DMS153 (cell line): ENCODE results near the gene PRSS12.
"Not testable (repeated sequence)": the region's sequence is repeated elsewhere in the genome, so short reads cannot be mapped to it uniquely, and the experiment has no call there.

Source experiments
- DNase-seq: peaks from one replicate; lab custom pipeline; 2025; lab: John Stamatoyannopoulos, UW

The PRSS12 gene

DNA sequence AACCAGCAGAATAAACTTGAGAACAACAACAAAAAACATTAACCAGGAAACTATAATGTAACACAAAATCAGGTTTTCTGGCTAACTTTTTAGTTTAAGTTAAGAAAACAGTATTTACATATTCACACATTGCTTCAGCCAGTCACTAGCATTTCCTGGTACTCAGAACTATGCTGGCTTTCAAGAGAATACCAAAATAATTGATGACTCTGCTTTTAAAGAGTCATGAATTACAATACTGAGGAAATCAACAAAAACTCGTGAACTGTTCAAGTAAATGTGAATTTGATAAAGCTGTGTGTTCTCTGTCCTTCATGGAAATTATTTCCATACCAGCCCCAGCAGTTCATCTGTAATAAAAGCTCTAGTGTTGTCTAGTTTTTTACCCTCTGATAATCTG is 27.4 kb downstream of the PRSS12 start:
- DNase-seq = no peak

DNA sequence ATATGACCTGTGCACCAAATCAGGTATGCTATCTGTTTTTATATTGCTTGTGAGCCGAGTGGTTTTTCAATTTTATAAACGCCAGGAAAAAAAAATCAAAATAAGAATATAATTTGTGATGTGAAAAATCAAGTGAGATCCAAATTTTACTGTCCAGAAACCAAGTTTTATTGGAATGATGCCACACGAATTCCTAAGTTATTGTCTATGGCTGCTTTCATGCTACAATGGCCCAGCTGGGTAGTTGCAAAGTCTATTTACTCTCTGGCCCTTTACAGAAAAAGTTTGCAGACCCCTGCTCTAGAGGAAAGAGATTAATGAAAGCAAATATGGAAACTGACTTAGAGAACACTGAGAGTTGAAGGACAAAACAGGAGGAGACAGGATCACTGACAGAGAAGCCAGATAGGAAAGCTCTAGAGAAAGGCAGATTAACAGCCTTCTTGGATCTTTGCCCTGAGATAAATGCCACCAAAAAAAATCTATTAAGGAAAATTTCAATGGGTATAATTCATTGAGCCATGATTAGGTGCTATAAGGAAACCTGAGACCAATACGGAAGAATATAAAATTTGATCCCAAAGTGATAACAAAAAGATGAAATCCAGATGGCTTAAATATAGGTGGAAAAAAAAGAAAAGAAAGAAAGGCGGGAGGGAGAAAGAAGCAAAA is 29.8 kb downstream of the PRSS12 start:
- DNase-seq = no peak

DNA sequence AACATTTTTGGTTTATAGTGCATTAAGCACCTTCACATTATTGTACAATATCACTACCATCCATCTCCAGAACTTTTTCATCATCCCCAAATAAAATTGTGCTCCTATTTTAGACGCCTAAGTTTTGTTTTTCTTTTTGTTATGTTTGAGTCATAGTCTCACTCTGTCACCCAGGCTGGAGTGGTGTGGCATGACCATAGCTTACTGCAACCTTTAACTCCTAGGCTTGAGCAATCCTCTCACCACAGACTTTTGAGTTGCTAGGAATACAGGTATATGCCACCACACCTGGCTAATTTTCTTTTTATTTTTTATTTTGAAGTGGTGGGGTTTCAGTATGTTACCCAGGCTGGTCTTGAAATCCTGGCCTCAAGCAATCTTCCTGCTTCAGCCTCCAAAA is 33.9 kb downstream of the PRSS12 start:
- no peak for DNase-seq

- DNase-seq = no peak
Measured at GRCh38 chr4:118317691-118318090, 35.1 kb downstream of the PRSS12 start.

- DNase-seq = no peak
Measured at GRCh38 chr4:118314221-118314620, 38.6 kb downstream of the PRSS12 start.

- DNase-seq = no peak
Measured at GRCh38 chr4:118313098-118313497, 39.7 kb downstream of the PRSS12 start.

GRCh38 chr4:118308306-118309030 is 44.3 kb downstream of the PRSS12 start:
- no peak for DNase-seq

DNA sequence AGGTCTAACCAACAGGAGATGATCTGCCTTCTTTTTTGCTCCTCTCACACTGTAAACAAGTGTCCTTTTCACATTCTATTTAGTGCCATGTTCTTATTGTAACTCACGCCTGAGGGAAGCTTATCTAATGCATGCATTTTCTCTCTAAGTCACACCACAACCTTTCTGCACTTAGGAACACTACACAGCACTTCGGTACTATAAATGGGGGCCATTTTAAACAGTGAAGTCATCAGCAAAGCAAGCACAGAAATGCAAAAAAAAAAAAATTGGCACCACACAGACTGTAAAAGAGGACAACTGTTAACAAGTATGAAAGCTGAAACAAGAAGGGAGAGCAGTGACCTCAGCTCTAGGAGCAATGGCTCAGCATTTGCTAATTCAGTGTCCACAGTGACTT is 45.2 kb downstream of the PRSS12 start:
- no peak for DNase-seq

DNA sequence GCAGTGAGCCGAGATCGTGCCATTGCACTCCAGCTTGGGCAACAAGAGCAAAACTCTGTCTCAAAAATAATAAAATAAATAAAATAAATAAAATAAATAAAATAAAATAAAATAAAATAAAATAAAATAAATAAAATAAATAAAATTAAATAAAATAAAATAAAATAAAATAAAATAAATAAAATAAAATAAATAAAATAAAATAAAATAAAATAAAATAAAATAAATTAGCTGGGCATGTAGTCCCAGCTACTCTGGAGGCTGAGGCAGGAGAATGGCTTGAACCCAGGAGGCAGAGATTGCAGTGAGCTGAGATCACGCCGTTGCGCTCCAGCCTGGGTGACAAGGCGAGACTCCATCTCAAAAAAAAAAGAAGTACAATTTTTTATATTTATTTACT is 53.2 kb downstream of the PRSS12 start:
- not testable (repeated sequence) for DNase-seq

GRCh38 chr4:118296729-118297128 is 56.1 kb downstream of the PRSS12 start:
- DNase-seq = no peak

DNA sequence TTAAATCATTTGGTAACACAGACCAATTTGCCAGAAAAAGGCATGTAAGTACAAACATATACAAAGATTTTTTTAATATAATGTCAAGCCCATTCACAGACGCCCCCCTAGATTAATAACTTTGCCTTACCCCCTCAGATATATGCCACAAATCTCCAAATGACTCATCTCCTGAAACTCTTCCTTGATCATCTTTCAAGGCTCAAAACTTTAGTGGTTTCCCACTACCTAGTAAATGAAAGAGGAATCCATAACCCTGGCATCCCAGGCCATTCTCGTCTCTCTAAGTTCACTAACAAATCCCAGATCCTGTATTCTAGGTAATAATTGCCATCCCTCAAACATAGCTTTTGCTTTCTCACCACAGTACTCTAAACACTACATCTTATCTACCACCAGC is 61.9 kb downstream of the PRSS12 start:
- DNase-seq = no peak

DNA sequence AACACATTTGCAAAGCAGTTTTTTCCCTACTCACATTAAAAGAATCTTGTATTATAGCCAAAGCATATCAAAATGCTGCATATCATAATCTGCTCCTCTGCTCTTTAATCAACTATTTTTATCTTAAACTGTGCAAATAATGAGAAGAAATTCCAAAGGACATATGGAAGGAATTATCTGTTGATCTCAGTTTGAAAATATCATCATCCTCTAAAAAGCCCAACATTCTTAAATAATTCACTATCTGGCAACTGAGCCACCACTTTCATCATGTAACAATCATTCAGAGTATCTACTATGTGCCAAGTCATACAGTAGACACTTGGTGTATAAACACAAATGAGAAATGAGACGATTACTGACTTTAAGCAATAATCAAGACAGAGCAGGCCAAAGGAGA is 63.0 kb downstream of the PRSS12 start:
- no peak for DNase-seq

DNA sequence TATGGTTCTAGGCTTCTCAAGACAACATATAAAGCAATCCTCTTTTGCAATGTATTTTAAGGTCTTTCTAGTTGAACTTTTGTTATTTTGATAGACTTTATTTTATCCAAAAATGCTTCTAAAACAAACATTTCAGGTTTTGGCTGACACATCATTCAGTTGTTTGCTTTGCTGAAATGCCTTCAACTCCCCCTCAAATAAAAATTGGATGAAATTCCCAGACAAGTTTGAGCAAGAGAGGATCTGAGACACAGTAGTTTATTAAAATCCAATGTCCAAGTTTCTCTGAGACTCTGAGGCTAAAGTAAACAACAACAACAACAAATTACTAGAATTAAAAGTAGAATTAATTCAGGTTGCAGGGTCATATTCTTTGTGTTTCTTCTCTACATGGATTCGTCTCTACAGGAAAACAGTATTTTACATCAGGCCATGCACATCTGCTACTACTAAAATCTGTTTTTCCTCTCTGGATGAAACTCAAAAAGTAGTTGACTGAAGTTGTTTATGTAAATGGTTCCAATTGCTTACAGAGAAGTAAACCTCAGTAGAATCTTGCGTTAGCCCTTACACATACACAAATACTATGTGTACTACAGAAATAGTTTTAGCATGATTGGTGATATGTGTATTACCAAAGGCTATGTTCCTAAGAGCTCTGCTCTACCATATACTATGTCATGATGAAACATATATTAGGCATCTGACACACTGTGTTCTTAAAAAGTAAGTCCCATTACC is 64.9 kb downstream of the PRSS12 start:
- no peak for DNase-seq

DNA sequence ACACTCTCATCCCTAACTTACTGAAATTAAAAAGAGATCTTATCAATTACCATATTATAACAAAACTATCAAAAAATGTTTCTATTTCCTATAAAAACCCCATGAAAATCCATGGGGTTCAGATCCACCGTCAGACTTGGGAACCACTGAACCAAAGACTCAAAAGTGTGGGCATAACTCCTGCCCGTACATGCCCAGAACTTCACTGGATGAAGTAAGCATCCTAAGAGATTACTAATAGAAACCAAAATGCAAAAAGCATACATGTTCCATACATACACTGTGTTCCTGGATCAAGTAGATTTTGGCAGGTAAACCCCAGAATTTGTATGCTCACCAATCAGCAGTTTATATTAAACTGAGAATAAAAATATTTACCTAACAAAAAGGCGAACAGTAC is 66.1 kb downstream of the PRSS12 start:
- DNase-seq = no peak

DNA sequence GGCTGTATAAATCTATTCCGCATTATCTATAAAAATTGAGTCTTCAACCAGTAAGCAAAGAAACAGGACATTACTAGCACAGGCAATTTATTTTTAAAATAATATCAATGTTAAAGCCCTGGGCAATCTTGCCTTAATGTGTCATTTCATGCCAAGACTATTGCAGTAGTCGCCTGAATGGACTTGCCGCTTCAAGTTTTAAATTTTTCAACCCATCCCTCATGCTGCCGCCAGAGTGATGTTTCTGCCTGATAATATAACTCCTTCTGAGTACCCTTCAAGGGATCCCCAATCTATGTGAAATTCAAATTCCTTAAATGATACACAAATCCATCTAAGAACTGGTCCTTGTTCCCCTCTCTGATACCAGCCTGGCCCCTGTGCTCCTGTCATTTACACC is 66.9 kb downstream of the PRSS12 start:
- no peak for DNase-seq

DNA sequence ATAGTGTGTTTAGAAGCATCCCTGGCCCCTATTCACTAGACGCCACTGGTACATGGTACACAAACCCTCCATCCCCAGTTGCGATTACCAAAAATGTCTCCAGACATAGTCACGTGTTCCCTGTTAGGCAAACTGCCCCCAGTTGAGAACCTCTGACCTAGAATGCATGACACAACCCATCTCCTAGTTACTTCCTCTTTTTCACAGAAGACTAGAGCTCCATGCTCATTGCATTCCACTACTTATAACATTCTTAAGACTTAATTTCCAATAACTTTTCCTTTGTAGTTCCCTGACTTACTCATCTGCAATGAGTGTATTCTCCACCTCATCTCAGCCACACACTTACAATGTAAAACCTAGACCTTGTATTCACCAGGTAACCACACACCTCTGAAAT is 68.6 kb downstream of the PRSS12 start:
- no peak for DNase-seq

DNA sequence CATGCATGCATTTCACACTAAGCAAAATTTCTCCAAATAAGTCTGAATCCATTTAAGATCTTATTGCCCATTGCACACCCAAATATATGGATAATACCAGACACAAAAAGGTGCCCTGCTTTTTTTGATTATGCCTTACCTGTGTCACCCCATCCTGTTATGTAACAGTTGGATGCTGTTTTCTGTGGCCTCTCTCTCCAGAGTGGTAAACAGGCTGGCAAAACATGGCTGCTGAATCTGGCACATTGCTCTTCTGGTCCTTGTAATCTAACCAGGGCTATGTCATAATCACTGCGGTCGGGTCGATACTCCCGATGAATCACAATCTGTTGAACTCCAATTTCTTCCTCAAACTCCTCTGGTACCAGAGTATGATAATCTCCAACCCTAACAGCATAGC is 70.1 kb downstream of the PRSS12 start:
- no peak for DNase-seq

GRCh38 chr4:118281611-118282442 is 71.0 kb downstream of the PRSS12 start:
- DNase-seq = no peak

- DNase-seq = peak; percentile 67
Measured at GRCh38 chr4:118280501-118281218, 72.1 kb downstream of the PRSS12 start.

DNA sequence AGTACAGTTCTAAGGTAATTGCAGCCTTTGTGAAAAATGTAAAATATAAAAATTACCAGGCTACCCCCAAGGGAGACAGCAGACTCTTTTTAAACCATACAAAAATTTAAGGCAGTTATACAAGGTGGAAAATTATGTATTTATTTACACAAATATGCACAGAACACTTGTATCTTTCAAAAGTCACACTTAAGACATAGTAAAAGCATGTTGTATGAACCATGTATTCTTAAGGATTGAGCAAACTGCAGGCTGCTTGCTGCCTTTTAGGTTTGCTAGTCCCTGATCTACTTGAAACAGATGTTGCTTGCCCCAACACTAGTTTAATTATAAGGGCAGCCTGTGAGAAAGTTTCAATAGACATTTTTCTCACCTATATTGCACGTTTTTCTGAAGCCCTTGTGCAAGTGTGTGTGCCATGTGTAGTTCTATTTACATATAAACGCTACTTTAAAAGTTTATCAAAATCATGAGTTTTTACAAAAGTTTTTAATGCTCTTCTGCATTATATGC is 72.8 kb downstream of the PRSS12 start:
- DNase-seq = no peak

DNA sequence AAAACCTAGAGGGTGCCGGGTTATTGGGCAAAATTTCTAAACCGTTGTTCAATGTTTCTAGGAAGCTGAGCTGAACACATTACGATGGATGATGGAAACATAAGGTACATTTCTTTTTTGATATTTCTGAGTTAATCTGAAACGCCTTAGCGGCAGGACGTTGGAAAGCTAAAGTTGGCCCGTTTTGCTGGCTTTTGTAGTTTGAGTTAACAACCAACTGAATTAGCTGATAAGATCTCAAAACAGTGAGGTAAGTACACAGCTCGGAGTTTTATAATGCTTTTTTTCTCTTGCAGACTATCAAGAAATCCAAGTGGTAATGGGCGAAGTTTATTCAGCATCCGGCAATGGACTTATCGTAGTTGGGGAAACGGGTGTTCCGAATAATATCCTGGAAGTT is 73.5 kb downstream of the PRSS12 start:
- DNase-seq = no peak
